Heart left ventricle (tissue), 16 donors: ENCODE data around the gene ATP9B. TPM values are rescaled to one million over a fixed set of nuclear protein-coding genes. Genes with fewer than 3 reads are reported as not detected.
A peak's percentile ranks its signal among the peaks of the same experiment; 100 is the strongest.

Experiments
- ATAC-seq, 4 donors: fragments of 200-7000 bp; cut with Tn5 transposase; one replicate each; pipeline ENCODE4 v1.9.1; 2020 to 2022; ENCODE audit warnings: moderate library complexity in 4 of 4, mild to moderate bottlenecking in 3 of 4, moderate number of reproducible peaks in 1 of 4
- DNase-seq, 5 donors: peaks; one replicate each; pipeline ENCODE4 v3.0.0-alpha.2; 2020
- H3K27ac ChIP-seq, 12 donors: fragments of 200-600 bp; sonication (generic) in 4 of 12; one replicate each; pipeline versions ENCODE4 v1.5.0 to v1.8.0; 2016 to 2022; ENCODE audit warnings: mild to moderate bottlenecking in 2 of 12
- H3K27me3 ChIP-seq, 9 donors: fragments of 200-600 bp; sonication (generic) in 2 of 9; one replicate each; pipeline versions ENCODE4 v1.5.1 to v1.8.0; 2016 to 2022; ENCODE audit warnings: mild to moderate bottlenecking in 3 of 9
- H3K36me3 ChIP-seq, 9 donors: fragments of 200-600 bp; sonication (generic) in 2 of 9; one replicate each; pipeline versions ENCODE4 v1.5.0 to v1.8.0; 2018 to 2022; ENCODE audit warnings: mild to moderate bottlenecking in 2 of 9
- H3K4me1 ChIP-seq, 12 donors: fragments of 200-600 bp; sonication (generic) in 4 of 12; one replicate each; pipeline versions ENCODE4 v1.5.0 to v1.8.0; 2016 to 2022; ENCODE audit warnings: mild to moderate bottlenecking in 3 of 12
- H3K4me3 ChIP-seq, 12 donors: fragments of 200-600 bp; sonication (generic) in 4 of 12; one replicate each; pipeline versions ENCODE4 v1.5.0 to v1.8.0; 2017 to 2022; ENCODE audit warnings: mild to moderate bottlenecking in 9 of 12, moderate library complexity in 4 of 12
- H3K9me3 ChIP-seq, 12 donors: fragments of 200-600 bp; sonication (generic) in 4 of 12; one replicate each; pipeline versions ENCODE4 v1.5.0 to v1.8.0; 2016 to 2022; ENCODE audit warnings: mild to moderate bottlenecking in 1 of 12
- CTCF ChIP-seq, 12 donors: fragments of 200-600 bp; sonication (generic) in 4 of 12; IDR thresholded peaks; one replicate each; pipeline versions ENCODE4 v1.5.0 to v1.8.0; 2018 to 2022; ENCODE audit warnings: antibody characterized with exemption in 12 of 12, mild to moderate bottlenecking in 5 of 12
- POLR2A ChIP-seq, 2 donors: fragments of 450-650 bp; IDR thresholded peaks; one replicate each; pipeline ENCODE4 v1.6.1; 2017; ENCODE audit warnings: antibody characterized with exemption in 2 of 2, mild to moderate bottlenecking in 2 of 2, moderate library complexity in 2 of 2
- WGBS, 4 donors: extraction: QIAGEN DNeasy Blood & Tissue Kit in 2 of 4; methylation state at CpG; one replicate each; pipeline versions ENCODE4 v1.1.5 to v1.1.7; 2013 to 2018; 5-methylcytosine and 5-hydroxymethylcytosine counted together
- intact Hi-C, 10 donors: fragments of 100-400 bp; cut with DNase I; formaldehyde crosslinking; loops; one replicate each; pipeline versions ENCODE4 v1.11.1 to v1.14.2; 2022
- polyA plus RNA-seq, 2 donors: library from polyadenylated mRNA; stranded (reverse); fragments of 200-250 nt; gene quantifications; one replicate each; pipeline ENCODE4 v1.2.3, GENCODE V29; 2013
- total RNA-seq, 9 donors: library from RNA; depleted of rRNA in 2 of 9; stranded (reverse); fragments of >200 nt in 2 of 9; fragmentation: NEBNext Ultra II Directional in 3 of 9; extraction: Animal tissue kit (Norgen Biotek cat#: 25700) in 3 of 9; gene quantifications; one replicate each; pipeline versions ENCODE4 v1.1.0 to v1.2.4, GENCODE V29; 2016 to 2023
- donor health status: ischemic (EF 13 %, LVEDD 7.1; RV severe dilation, severe dysfunction).
- donor health status: healthy with polysubstance abuse.
- donor health status: DM: no; HTN: yes; CAD: no.
- donor health status: DM: no; HTN: no; CAD: no.
- donor health status: ischemic (EF 25% LVEDD 6.9; RV normal size, moderate dysfunction).
- donor health status: ischemic (EF 25% LVEDD 5.7; RV mildly dilated, moderate dysfunction).
- donor health status: healthy.
- donor health status: DM: yes; HTN: yes; CAD: no.
- donor health status: ischemic (EF 35%, LVEDD 5.7; RV mildly dilated, moderate dysfunction).
- donor health status: nonischemic (EF 11% LVEDD 7.7; RV severe dilation, severe dysfunction).
- donor health status: DM: yes; HTN: yes; CAD: no.
- donor health status: PGD.
- donor health status: ischemic (EF 29% LVEDD 5.4; RV normal size, mild dysfunction).
- donor health status: nonischemic (EF 23%, LVEDD 6.1; RV moderate dilation, normal function).

Gene ATP9B
- total and polyA plus RNA-seq, 11 donors, result 7.4 to 23.9 (median 12.8) TPM

GRCh38 chr18:79403723-79404566 lies 334.8 kb downstream of the ATP9B start:
- Histone ChIP-seq H3K36me3 (peaks cover 0 to 3% (median 0%) of the 10 kb centered on the region in 9 donors), H3K4me1 (peaks cover 5 to 68% (median 49%) of the 10 kb centered on the region in 12 donors), H3K27ac (peak overlapping the region; percentile 51 to 93 (median 71)), H3K9me3 (no peaks in the 10 kb centered on the region), H3K4me3 (peak overlapping the region in 9 of 12 donors; percentile 19 to 44 (median 25)), H3K27me3 (no peaks in the 10 kb centered on the region)
- intact Hi-C loops, result loop anchor here in 6 of 10 donors (2.0 to 10.0 kb wide), 4 partner anchors 51 to 103 kb away; no protein-coding TSS in a partner anchor
- DNase-seq (peak in 2 of 5 donors; percentile 25 to 42), ATAC-seq (no peak)
- TF ChIP-seq POLR2A (IDR thresholded peaks at IDR 0.05) (no peak), CTCF (IDR thresholded peaks at IDR 0.05) (no peak)
- 67 to 76% (median 73%) methylated on average over 31 of the region's 31 CpGs for WGBS, 4 donors

- Histone ChIP-seq H3K9me3 (no peaks in the 10 kb centered on the region), H3K4me3 (no peak overlapping the region), H3K27me3 (no peaks in the 10 kb centered on the region), H3K36me3 (peaks cover 0 to 3% (median 0%) of the 10 kb centered on the region in 9 donors), H3K4me1 (peaks cover 5 to 62% (median 45%) of the 10 kb centered on the region in 12 donors), H3K27ac (peak overlapping the region in 3 of 12 donors; percentile 77 to 93 (median 83))
- WGBS, 4 donors, result 87 to 94% (median 93%) methylated on average over 12 of the region's 12 CpGs
- ATAC-seq (no peak), DNase-seq (peak in 2 of 5 donors; percentile 8 to 62)
- TF ChIP-seq POLR2A (IDR thresholded peaks at IDR 0.05) (no peak), CTCF (IDR thresholded peaks at IDR 0.05) (no peak)
- intact Hi-C loops, result loop anchor here in 4 of 10 donors (5.0 to 10.0 kb wide), 3 partner anchors 50 to 103 kb away; no protein-coding TSS in a partner anchor
Observed at GRCh38 chr18:79404567-79404910, 335.3 kb downstream of the ATP9B start.

- peak overlapping the region in 2 of 12 donors; percentile 30 to 45 for H3K4me3 ChIP-seq
Observed at GRCh38 chr18:79405019-79405780, 336.0 kb downstream of the ATP9B start.

More at GRCh38 chr18:79405019-79405780, 336.0 kb downstream of the ATP9B start:
- H3K36me3 ChIP-seq, result peaks cover 0 to 3% (median 0%) of the 10 kb centered on the region in 9 donors
- WGBS, 4 donors, result 80 to 89% (median 85%) methylated on average over 23 of the region's 23 CpGs
- intact Hi-C loops, result loop anchor here in 3 of 10 donors (5.0 to 10.0 kb wide), 2 partner anchors 50 to 52 kb away; no protein-coding TSS in a partner anchor
- DNase-seq (peak in 2 of 5 donors; percentile 23 to 44), ATAC-seq (no peak)
- H3K9me3 ChIP-seq, result no peaks in the 10 kb centered on the region
- no peak for TF ChIP-seq POLR2A (IDR thresholded peaks at IDR 0.05)
- no peak for TF ChIP-seq CTCF (IDR thresholded peaks at IDR 0.05)
- H3K27me3 ChIP-seq, result no peaks in the 10 kb centered on the region
- peaks cover 5 to 59% (median 43%) of the 10 kb centered on the region in 12 donors for H3K4me1 ChIP-seq
- H3K27ac ChIP-seq, result peak overlapping the region in 11 of 12 donors; percentile 38 to 93 (median 67)
